H1 (cell line): ENCODE data around the gene OPCML. TPM values are rescaled to one million over a fixed set of nuclear protein-coding genes. Genes with fewer than 3 reads are reported as not detected.

ENCODE experiments used
- CTCF ChIA-PET: fragments of 300-600 bp; sonication (Branson Sonifier 250); formaldehyde crosslinking; loops from one replicate; lab custom pipeline; 2021; ENCODE audit not compliant: partially characterized antibody; lab: Charles Lee
- POLR2A ChIA-PET: fragments of 300-600 bp; sonication (Branson Sonifier 250); formaldehyde crosslinking; loops from one replicate; lab custom pipeline; 2021; ENCODE audit warnings: inconsistent platforms; ENCODE audit not compliant: partially characterized antibody; lab: Charles Lee
- DNase-seq, 2 experiments: peaks; one replicate each; pipeline versions ENCODE4 v3.0.0 to v3.0.0-alpha.2; 2010 to 2022; ENCODE audit warnings: low spot score in 2 of 2, low read depth in 1 of 2, mixed read lengths in 1 of 2
- FAIRE-seq: peaks from 2 replicates; lab custom pipeline; 2011; peaks lifted over from hg19 to GRCh38; lab: Jason Lieb, UNC
- H2AFZ ChIP-seq: 2 replicates; pipeline ENCODE4 v1.8.1; 2012; ENCODE audit warnings: low read length, inconsistent platforms
- H2AK5ac ChIP-seq: 2 replicates; pipeline ENCODE4 v1.6.1; 2013; ENCODE audit warnings: low read depth, low read length
- H2BK120ac ChIP-seq: replicated peaks from 2 replicates; pipeline ENCODE3; 2013; ENCODE audit warnings: low read depth, low read length, inconsistent platforms
- H2BK12ac ChIP-seq: 2 replicates; pipeline ENCODE4 v1.6.1; 2013; ENCODE audit warnings: low read depth, low read length
- H2BK15ac ChIP-seq: 2 replicates; pipeline ENCODE4 v1.6.1; 2013; ENCODE audit warnings: low read length
- H2BK20ac ChIP-seq: 2 replicates; pipeline ENCODE4 v1.6.1; 2013; ENCODE audit warnings: low read length
- H2BK5ac ChIP-seq: 2 replicates; pipeline ENCODE4 v1.6.1; 2013; ENCODE audit warnings: low read depth, low read length
- H3K14ac ChIP-seq: 2 replicates; pipeline ENCODE4 v1.6.1; 2013; ENCODE audit warnings: inconsistent platforms; ENCODE audit not compliant: insufficient read length
- H3K18ac ChIP-seq: 2 replicates; pipeline ENCODE4 v1.6.1; 2013; ENCODE audit warnings: low read length; ENCODE audit errors: extremely low read depth
- H3K23ac ChIP-seq: 2 replicates; pipeline ENCODE4 v1.6.1; 2013; ENCODE audit warnings: inconsistent platforms; ENCODE audit not compliant: insufficient read length
- H3K23me2 ChIP-seq: 2 replicates; pipeline ENCODE4 v1.6.1; 2013; ENCODE audit warnings: low read depth, low read length
- H3K27ac ChIP-seq: 2 replicates; pipeline ENCODE4 v1.6.1; 2011; ENCODE audit warnings: low read depth, low read length, inconsistent platforms
- H3K27me3 ChIP-seq, 4 experiments: replicated peaks in 1 of 4; 1 replicate in 1 of 4; 2 replicates in 3 of 4; pipeline versions ENCODE4 v1.6.1 to v1.8.1; 2011 to 2013; ENCODE audit warnings: low read length in 3 of 4, mild to moderate bottlenecking in 3 of 4, inconsistent platforms in 2 of 4, mixed read lengths in 2 of 4, moderate library complexity in 1 of 4; ENCODE audit not compliant: control insufficient read depth in 3 of 4, insufficient read depth in 3 of 4; ENCODE audit errors: extremely low read depth in 1 of 4
- H3K36me3 ChIP-seq, 4 experiments: 2 replicates each; pipeline versions ENCODE4 v1.6.1 to v1.8.1; 2011 to 2013; ENCODE audit warnings: mild to moderate bottlenecking in 4 of 4, low read length in 3 of 4, moderate library complexity in 2 of 4, control low read depth in 1 of 4, inconsistent platforms in 1 of 4; ENCODE audit not compliant: insufficient read depth in 4 of 4, control insufficient read depth in 2 of 4
- H3K4ac ChIP-seq: replicated peaks from 2 replicates; pipeline ENCODE3; 2013; ENCODE audit warnings: low read length, low read depth, mixed read lengths, inconsistent platforms; ENCODE audit not compliant: insufficient read length
- H3K4me1 ChIP-seq, 4 experiments: replicated peaks in 1 of 4; 1 replicate in 1 of 4; 2 replicates in 3 of 4; pipeline versions ENCODE4 v1.6.1 to v1.8.1; 2011 to 2013; ENCODE audit warnings: low read length in 3 of 4, inconsistent platforms in 2 of 4, mixed read lengths in 1 of 4; ENCODE audit not compliant: insufficient read depth in 4 of 4, control insufficient read depth in 3 of 4
- H3K4me2 ChIP-seq, 2 experiments: 2 replicates each; pipeline versions ENCODE4 v1.6.1 to v1.8.1; 2011 to 2013; ENCODE audit warnings: low read depth in 2 of 2, low read length in 2 of 2, control low read depth in 1 of 2, inconsistent platforms in 1 of 2, mild to moderate bottlenecking in 1 of 2; ENCODE audit not compliant: insufficient read depth in 1 of 2
- H3K4me3 ChIP-seq, 4 experiments: fragments of 200-600, 300-600 bp in 1 of 4; sonication (generic), shearing (Covaris generic), sonication (Bioruptor Twin) in 1 of 4; 2 replicates each; pipeline versions ENCODE4 v1.5.1 to v1.8.1; 2011 to 2016; ENCODE audit warnings: low read length in 4 of 4, low read depth in 3 of 4, control low read depth in 2 of 4, inconsistent platforms in 2 of 4, mild to moderate bottlenecking in 2 of 4, mixed read lengths in 1 of 4, moderate library complexity in 1 of 4; ENCODE audit not compliant: insufficient read depth in 2 of 4; ENCODE audit errors: extremely low read depth in 1 of 4
- H3K56ac ChIP-seq: replicated peaks from 2 replicates; pipeline ENCODE3; 2013; ENCODE audit warnings: low read depth, mild to moderate bottlenecking, mixed read lengths, low read length, inconsistent platforms; ENCODE audit not compliant: insufficient read length
- H3K79me1 ChIP-seq: 2 replicates; pipeline ENCODE4 v1.6.1; 2013; ENCODE audit warnings: low read depth, low read length, control low read depth
- H3K79me2 ChIP-seq, 2 experiments: 2 replicates each; pipeline versions ENCODE4 v1.6.1 to v1.8.1; 2012 to 2013; ENCODE audit warnings: low read length in 2 of 2, mild to moderate bottlenecking in 2 of 2, inconsistent platforms in 1 of 2; ENCODE audit not compliant: insufficient read depth in 2 of 2, control insufficient read depth in 1 of 2
- H3K9ac ChIP-seq, 4 experiments: replicated peaks in 1 of 4; 1 replicate in 1 of 4; 2 replicates in 3 of 4; pipeline versions ENCODE4 v1.6.1 to v1.8.1; 2011 to 2013; ENCODE audit warnings: low read depth in 3 of 4, low read length in 3 of 4, control low read depth in 2 of 4, mild to moderate bottlenecking in 2 of 4, moderate library complexity in 2 of 4, inconsistent platforms in 1 of 4; ENCODE audit errors: extremely low read depth in 1 of 4
- H3K9me3 ChIP-seq, 2 experiments: 2 replicates each; pipeline versions ENCODE4 v1.6.1 to v1.8.1; 2012 to 2013; ENCODE audit warnings: mild to moderate bottlenecking in 2 of 2, moderate library complexity in 2 of 2, control low read depth in 1 of 2, inconsistent platforms in 1 of 2, low read depth in 1 of 2, low read length in 1 of 2, mixed read lengths in 1 of 2; ENCODE audit not compliant: insufficient read depth in 2 of 2
- H4K20me1 ChIP-seq, 2 experiments: replicated peaks in 1 of 2; 2 replicates each; pipeline versions ENCODE3 to v1.8.1; 2011 to 2013; ENCODE audit warnings: inconsistent platforms in 2 of 2, low read length in 2 of 2, mild to moderate bottlenecking in 1 of 2; ENCODE audit not compliant: insufficient read depth in 2 of 2, control insufficient read depth in 1 of 2
- H4K5ac ChIP-seq: 2 replicates; pipeline ENCODE4 v1.6.1; 2013; ENCODE audit warnings: low read length, low read depth, mixed read lengths, inconsistent platforms; ENCODE audit not compliant: insufficient read length
- H4K8ac ChIP-seq: 2 replicates; pipeline ENCODE4 v1.8.0; 2013; ENCODE audit warnings: mild to moderate bottlenecking, moderate library complexity, low read length, inconsistent platforms; ENCODE audit not compliant: insufficient read depth; ENCODE audit errors: extremely low read depth
- H4K91ac ChIP-seq: replicated peaks from 2 replicates; pipeline ENCODE3; 2013; ENCODE audit warnings: low read length, mixed read lengths, inconsistent platforms; ENCODE audit not compliant: insufficient read length
- BACH1 ChIP-seq: IDR thresholded peaks from 2 replicates; pipeline ENCODE4 v1.6.1; 2012; ENCODE audit warnings: low read length, improper control_type of control experiment
- CHD2 ChIP-seq: IDR thresholded peaks from 2 replicates; pipeline ENCODE4 v1.6.1; 2012; ENCODE audit warnings: low read length, improper control_type of control experiment
- CTBP2 ChIP-seq: IDR thresholded peaks from 2 replicates; pipeline ENCODE4 v1.7.0; 2011; ENCODE audit warnings: borderline replicate concordance, mild to moderate bottlenecking, moderate library complexity, mixed read lengths, low read length; ENCODE audit not compliant: insufficient read depth, insufficient read length
- KDM1A ChIP-seq: fragments of 200-600, 300-600 bp; sonication (generic); IDR thresholded peaks from 2 replicates; pipeline ENCODE4 v1.7.1; 2016; ENCODE audit warnings: mild to moderate bottlenecking, low read length, borderline replicate concordance
- PHF8 ChIP-seq: fragments of 200-600 bp; sonication (generic); conservative IDR thresholded peaks from 2 replicates; pipeline ENCODE4 v1.7.1; 2012; ENCODE audit warnings: low read depth, mild to moderate bottlenecking, inconsistent platforms, low read length, moderate library complexity
- RAD21 ChIP-seq, 2 experiments: IDR thresholded peaks in 1 of 2; conservative IDR thresholded peaks in 1 of 2; 2 replicates each; pipeline ENCODE4 v1.6.1; 2011; ENCODE audit warnings: low read depth in 2 of 2, low read length in 2 of 2, improper control_type of control experiment in 1 of 2, inconsistent platforms in 1 of 2, mild to moderate bottlenecking in 1 of 2, moderate library complexity in 1 of 2
- SRF ChIP-seq: IDR thresholded peaks from 2 replicates; pipeline ENCODE4 v1.6.1; 2011; ENCODE audit warnings: mild to moderate bottlenecking, low read depth, low read length, moderate library complexity
- TAF7 ChIP-seq: optimal IDR thresholded peaks from 2 replicates; pipeline ENCODE3; 2011; ENCODE audit warnings: low read depth, mild to moderate bottlenecking, inconsistent platforms, low read length, moderate library complexity, borderline replicate concordance
- YY1 ChIP-seq: IDR thresholded peaks from 2 replicates; pipeline ENCODE4 v1.6.1; 2011; ENCODE audit warnings: low read depth, mild to moderate bottlenecking, low read length
- WGBS, 2 experiments: shearing (Covaris generic) in 1 of 2; methylation state at CpG; one replicate each; pipeline versions ENCODE4 v1.1.6 to v1.1.7; 2013 to 2015; ENCODE audit warnings: low lambda C conversion rate in 2 of 2, mixed read lengths in 2 of 2, inconsistent platforms in 1 of 2, low coverage in 1 of 2, missing lambda C conversion rate in 1 of 2; ENCODE audit not compliant: insufficient replicate concordance in 2 of 2, insufficient coverage in 1 of 2, insufficient read length in 1 of 2; ENCODE audit errors: extremely low coverage in 1 of 2, missing lambda C conversion rate in 1 of 2; 5-methylcytosine and 5-hydroxymethylcytosine counted together
- polyA plus RNA-seq, 7 experiments: library from polyadenylated mRNA; depleted of rRNA in 3 of 7; stranded (reverse) in 5 of 7; unstranded in 2 of 7; fragments of >200 nt in 5 of 7; fragments of 200-250 nt in 2 of 7; gene quantifications; 1 replicate in 5 of 7; 2 replicates in 1 of 7; 4 replicates in 1 of 7; pipeline versions ENCODE4 v1.2.1 to v1.2.3, GENCODE V29; 2011 to 2013; ENCODE audit warnings: missing spikeins in 2 of 7, mixed read lengths in 2 of 7
- total RNA-seq: library from RNA; stranded (reverse); fragmentation: NEBNext Ultra II Directional; extraction: Animal tissue kit (Norgen Biotek cat#: 25700); gene quantifications from 2 replicates; pipeline ENCODE4 v1.2.1, GENCODE V29; 2021
- TF ChIP-seq, protein P1 (sequence below), 3 experiments: IDR thresholded peaks; 1 replicate in 2 of 3; 2 replicates in 1 of 3; pipeline versions ENCODE4 v1.5.1 to v1.6.1; 2011; ENCODE audit warnings: low read length in 3 of 3, mild to moderate bottlenecking in 3 of 3, inconsistent platforms in 2 of 3, low read depth in 1 of 3, moderate library complexity in 1 of 3; ENCODE audit not compliant: insufficient read depth in 1 of 3; ENCODE audit errors: control extremely low read depth in 1 of 3

OPCML gene
- total and polyA plus RNA-seq, 2 of the 8 experiments (the other 6 are each of a cell fraction or from before 2014, with no cell fraction given), result 2.3 to 3.1 TPM

- Histone ChIP-seq H3K79me2 (no peaks in the 10 kb centered on the region), H3K23ac (no peak overlapping the region)
- CTCF ChIA-PET, result no interaction called here
- TF ChIP-seq RAD21 (IDR thresholded peaks at IDR 0.05 in 1 of 2, conservative IDR thresholded peaks at IDR 0.05 in 1 of 2; ENCODE audit: low read depth in 2 of 2, low read length in 2 of 2) (no peak), KDM1A (no peak), BACH1 (no peak), CHD2 (no peak), YY1 (no peak), TAF7 (no peak), CTBP2 (no peak), SRF (no peak), PHF8 (no peak)
- TF ChIP-seq, protein P1, sequence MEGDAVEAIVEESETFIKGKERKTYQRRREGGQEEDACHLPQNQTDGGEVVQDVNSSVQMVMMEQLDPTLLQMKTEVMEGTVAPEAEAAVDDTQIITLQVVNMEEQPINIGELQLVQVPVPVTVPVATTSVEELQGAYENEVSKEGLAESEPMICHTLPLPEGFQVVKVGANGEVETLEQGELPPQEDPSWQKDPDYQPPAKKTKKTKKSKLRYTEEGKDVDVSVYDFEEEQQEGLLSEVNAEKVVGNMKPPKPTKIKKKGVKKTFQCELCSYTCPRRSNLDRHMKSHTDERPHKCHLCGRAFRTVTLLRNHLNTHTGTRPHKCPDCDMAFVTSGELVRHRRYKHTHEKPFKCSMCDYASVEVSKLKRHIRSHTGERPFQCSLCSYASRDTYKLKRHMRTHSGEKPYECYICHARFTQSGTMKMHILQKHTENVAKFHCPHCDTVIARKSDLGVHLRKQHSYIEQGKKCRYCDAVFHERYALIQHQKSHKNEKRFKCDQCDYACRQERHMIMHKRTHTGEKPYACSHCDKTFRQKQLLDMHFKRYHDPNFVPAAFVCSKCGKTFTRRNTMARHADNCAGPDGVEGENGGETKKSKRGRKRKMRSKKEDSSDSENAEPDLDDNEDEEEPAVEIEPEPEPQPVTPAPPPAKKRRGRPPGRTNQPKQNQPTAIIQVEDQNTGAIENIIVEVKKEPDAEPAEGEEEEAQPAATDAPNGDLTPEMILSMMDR (IDR thresholded peaks at IDR 0.05; ENCODE audit: control extremely low read depth in 1 of 3, insufficient read depth in 1 of 3, low read depth in 1 of 3, low read length in 3 of 3), result no peak
Measured at GRCh38 chr11:132852361-132852760, 679.9 kb downstream of the OPCML start.

More at GRCh38 chr11:132852361-132852760, 679.9 kb downstream of the OPCML start:
- DNase-seq (no peak), FAIRE-seq (no peak)
- Histone ChIP-seq H3K56ac (no peak overlapping the region), H2BK12ac (no peak overlapping the region), H3K9me3 (peaks cover 10 to 13% of the 10 kb centered on the region in 2 experiments; a peak in 3 of 4 replicates), H3K4me2 (no peak overlapping the region), H3K23me2 (no peaks in the 10 kb centered on the region), H3K27ac (no peak overlapping the region), H4K8ac (no peak overlapping the region), H3K4me1 (no peaks in the 10 kb centered on the region), H4K20me1 (no peaks in the 10 kb centered on the region), H3K9ac (no peak overlapping the region), H3K27me3 (no peaks in the 10 kb centered on the region), H2AK5ac (no peak overlapping the region), H2AFZ (no peak overlapping the region), H3K14ac (no peak overlapping the region), H2BK120ac (no peak overlapping the region), H4K91ac (no peak overlapping the region), H2BK15ac (no peak overlapping the region), H2BK20ac (no peak overlapping the region), H3K36me3 (0 out of 8 replicates have a peak, but pooled peaks cover 0 to 4% (median 2%) of the 10 kb centered on the region in 4 experiments), H3K79me1 (no peaks in the 10 kb centered on the region), H2BK5ac (no peak overlapping the region), H3K18ac (no peak overlapping the region), H4K5ac (no peak overlapping the region), H3K4ac (no peak overlapping the region), H3K4me3 (no peak overlapping the region)
- WGBS, 2 experiments, result 98% methylated on average over 7 of the region's 7 CpGs; no CpG with 5 or more reads in 1 of the 2 experiments
- POLR2A ChIA-PET, result interaction anchor here (0.6 kb wide), 1 partner anchor 21 kb away, joined by 3 read pairs; no protein-coding TSS in a partner anchor
